Endothelial cell (in vitro differentiated cells): ENCODE measurements around the gene RPS4Y2. TPM values are rescaled to one million over a fixed set of nuclear protein-coding genes. Genes with fewer than 3 reads are reported as not detected.

Source experiments
- DNase-seq: peaks from one replicate; pipeline ENCODE4 v3.0.0; 2021; ENCODE audit warnings: low spot score
- H3K27ac Mint-ChIP-seq: one replicate; pipeline ENCODE4 v1.8.0; 2021; ENCODE audit warnings: mixed read lengths, inconsistent platforms; ENCODE audit not compliant: unreplicated experiment
- H3K27me3 Mint-ChIP-seq: one replicate; pipeline ENCODE4 v1.8.0; 2021; ENCODE audit warnings: mild to moderate bottlenecking, moderate library complexity, mixed read lengths, inconsistent platforms; ENCODE audit not compliant: unreplicated experiment
- H3K36me3 Mint-ChIP-seq: one replicate; pipeline ENCODE4 v1.8.0; 2021; ENCODE audit warnings: mild to moderate bottlenecking, low read depth, mixed read lengths, inconsistent platforms; ENCODE audit not compliant: unreplicated experiment
- H3K4me1 Mint-ChIP-seq: one replicate; pipeline ENCODE4 v1.8.0; 2021; ENCODE audit warnings: mild to moderate bottlenecking, mixed read lengths, inconsistent platforms; ENCODE audit not compliant: unreplicated experiment
- H3K4me3 Mint-ChIP-seq: one replicate; pipeline ENCODE4 v1.8.0; 2021; ENCODE audit warnings: mild to moderate bottlenecking, mixed read lengths, inconsistent platforms; ENCODE audit not compliant: unreplicated experiment
- H3K9me3 Mint-ChIP-seq: one replicate; pipeline ENCODE4 v1.8.0; 2021; ENCODE audit warnings: mixed read lengths, inconsistent platforms; ENCODE audit not compliant: unreplicated experiment
- total RNA-seq: library from RNA; stranded (reverse); fragmentation: NEBNext Ultra II Directional; extraction: Animal tissue kit (Norgen Biotek cat#: 25700); gene quantifications from one replicate; pipeline ENCODE4 v1.2.1, GENCODE V29; 2021; ENCODE audit not compliant: unreplicated experiment
- TF ChIP-seq, protein P1 (sequence below): fragments of 200-600 bp; sonication (generic); IDR thresholded peaks from one replicate; pipeline ENCODE4 v1.5.0; 2021; ENCODE audit warnings: antibody characterized with exemption; ENCODE audit not compliant: unreplicated experiment

Gene RPS4Y2
- total RNA-seq, 1 donor from 2014 or later, result not detected

DNA sequence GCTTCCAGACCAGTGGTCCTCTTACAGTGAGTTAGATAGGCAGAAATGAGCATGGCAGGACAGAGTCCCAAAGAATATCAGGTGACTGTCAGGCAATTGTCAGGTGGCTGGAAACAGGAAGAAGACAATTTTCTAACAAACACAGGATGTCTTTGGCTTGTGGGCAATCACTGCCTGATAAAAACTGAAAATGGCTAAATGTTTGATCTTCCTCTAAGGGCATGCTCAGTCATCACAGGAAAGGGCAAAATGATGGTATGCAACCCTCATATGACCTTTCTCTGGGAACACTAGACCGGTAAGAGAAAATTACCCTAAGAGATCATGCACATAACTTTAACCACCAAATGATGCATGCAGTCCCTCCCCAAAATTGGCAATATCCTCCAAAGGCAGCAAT is 57.6 kb downstream of the RPS4Y2 start:
- no peak overlapping the region for H3K27ac Mint-ChIP-seq

GRCh38 chrY:20814794-20815193 is 58.9 kb downstream of the RPS4Y2 start:
- TF ChIP-seq, protein P1, sequence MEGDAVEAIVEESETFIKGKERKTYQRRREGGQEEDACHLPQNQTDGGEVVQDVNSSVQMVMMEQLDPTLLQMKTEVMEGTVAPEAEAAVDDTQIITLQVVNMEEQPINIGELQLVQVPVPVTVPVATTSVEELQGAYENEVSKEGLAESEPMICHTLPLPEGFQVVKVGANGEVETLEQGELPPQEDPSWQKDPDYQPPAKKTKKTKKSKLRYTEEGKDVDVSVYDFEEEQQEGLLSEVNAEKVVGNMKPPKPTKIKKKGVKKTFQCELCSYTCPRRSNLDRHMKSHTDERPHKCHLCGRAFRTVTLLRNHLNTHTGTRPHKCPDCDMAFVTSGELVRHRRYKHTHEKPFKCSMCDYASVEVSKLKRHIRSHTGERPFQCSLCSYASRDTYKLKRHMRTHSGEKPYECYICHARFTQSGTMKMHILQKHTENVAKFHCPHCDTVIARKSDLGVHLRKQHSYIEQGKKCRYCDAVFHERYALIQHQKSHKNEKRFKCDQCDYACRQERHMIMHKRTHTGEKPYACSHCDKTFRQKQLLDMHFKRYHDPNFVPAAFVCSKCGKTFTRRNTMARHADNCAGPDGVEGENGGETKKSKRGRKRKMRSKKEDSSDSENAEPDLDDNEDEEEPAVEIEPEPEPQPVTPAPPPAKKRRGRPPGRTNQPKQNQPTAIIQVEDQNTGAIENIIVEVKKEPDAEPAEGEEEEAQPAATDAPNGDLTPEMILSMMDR, result no peak

More for the DNA sequence above, 57.6 kb downstream of the RPS4Y2 start:
- Mint-ChIP-seq H3K27me3 (no peaks in the 10 kb centered on the region), H3K9me3 (peaks cover 7% of the 10 kb centered on the region), H3K4me1 (no peaks in the 10 kb centered on the region), H3K36me3 (no peaks in the 10 kb centered on the region), H3K4me3 (no peak overlapping the region)
- TF ChIP-seq, protein P1, result no peak
- DNase-seq, result no peak

GRCh38 chrY:20817067-20817466 is 61.2 kb downstream of the RPS4Y2 start:
- no peak overlapping the region for H3K4me3 Mint-ChIP-seq
- TF ChIP-seq, protein P1, result no peak
- peaks cover 7% of the 10 kb centered on the region for H3K9me3 Mint-ChIP-seq
- no peaks in the 10 kb centered on the region for H3K36me3 Mint-ChIP-seq
- H3K4me1 Mint-ChIP-seq, result no peaks in the 10 kb centered on the region
- no peaks in the 10 kb centered on the region for H3K27me3 Mint-ChIP-seq
- no peak overlapping the region for H3K27ac Mint-ChIP-seq
- DNase-seq, result no peak

More at GRCh38 chrY:20814794-20815193, 58.9 kb downstream of the RPS4Y2 start:
- Mint-ChIP-seq H3K4me1 (no peaks in the 10 kb centered on the region), H3K4me3 (no peak overlapping the region), H3K27ac (no peak overlapping the region), H3K27me3 (no peaks in the 10 kb centered on the region), H3K9me3 (peaks cover 7% of the 10 kb centered on the region), H3K36me3 (no peaks in the 10 kb centered on the region)
- DNase-seq, result no peak

Other genes with a start within 250 kb of the RPS4Y2 start
- gene EIF1AY, start 180.3 kb upstream of the RPS4Y2 start, total RNA-seq, result 31.2 TPM